ENCODE results near the gene KCNS3.

The KCNS3 gene

DNA sequence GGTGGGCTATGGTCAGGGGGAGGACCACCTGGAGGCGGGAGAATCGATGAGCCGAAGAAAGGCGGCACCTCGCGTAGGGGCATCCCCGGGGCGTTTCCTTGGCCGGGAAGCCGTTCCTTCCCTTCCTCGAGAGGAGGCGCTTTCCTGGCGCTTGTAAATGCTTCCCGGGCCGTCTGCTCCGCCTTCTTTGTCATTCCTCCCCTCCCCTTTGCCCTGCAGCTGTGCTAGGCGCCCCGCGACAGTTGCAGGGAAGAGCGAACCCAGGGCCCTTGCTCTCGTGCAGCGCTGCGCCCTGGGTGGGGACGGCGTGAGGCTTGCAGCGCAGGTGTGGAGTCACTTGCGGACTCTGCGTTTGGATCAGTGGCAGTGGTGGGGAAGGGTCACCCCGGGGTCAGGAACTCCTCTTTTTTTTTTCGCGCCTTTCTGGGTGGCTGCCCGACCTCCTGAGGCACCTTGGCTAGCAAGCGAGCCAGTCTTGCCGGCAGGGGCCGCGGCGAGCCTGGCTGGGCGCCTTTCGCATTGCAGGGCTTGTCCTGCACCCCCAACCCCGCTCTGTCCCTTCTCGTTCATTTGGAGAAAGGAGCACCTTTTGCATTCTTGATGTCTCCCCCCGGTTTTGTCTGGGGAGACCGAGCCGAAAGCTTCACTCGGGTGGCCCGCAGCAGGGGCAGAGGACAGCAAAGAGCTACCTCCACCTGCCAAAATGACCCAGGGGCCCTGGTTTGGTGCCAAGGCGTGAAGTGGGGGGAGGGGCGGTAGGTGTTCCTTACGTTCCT, 858 bp downstream of the KCNS3 start:
- DNase-seq: no peak

DNA sequence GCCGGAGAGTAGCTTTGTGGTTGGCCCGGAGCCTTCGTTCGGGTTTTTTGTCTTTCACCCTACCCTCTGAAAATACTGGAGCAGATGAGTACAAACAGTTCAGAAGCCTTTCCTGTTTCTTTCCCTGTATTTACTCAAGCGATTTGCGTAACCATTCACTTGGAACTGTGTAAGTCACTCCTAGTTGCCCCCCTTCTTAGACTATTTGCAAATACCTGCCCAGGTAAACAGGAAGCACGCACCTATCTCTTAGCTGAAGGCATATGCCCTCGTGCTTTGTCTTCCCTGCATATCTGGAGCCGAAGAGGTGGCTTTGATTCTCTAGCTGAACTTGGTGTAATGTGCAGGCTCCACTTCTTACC, 1.4 kb downstream of the KCNS3 start:
- no peak for DNase-seq

DNA sequence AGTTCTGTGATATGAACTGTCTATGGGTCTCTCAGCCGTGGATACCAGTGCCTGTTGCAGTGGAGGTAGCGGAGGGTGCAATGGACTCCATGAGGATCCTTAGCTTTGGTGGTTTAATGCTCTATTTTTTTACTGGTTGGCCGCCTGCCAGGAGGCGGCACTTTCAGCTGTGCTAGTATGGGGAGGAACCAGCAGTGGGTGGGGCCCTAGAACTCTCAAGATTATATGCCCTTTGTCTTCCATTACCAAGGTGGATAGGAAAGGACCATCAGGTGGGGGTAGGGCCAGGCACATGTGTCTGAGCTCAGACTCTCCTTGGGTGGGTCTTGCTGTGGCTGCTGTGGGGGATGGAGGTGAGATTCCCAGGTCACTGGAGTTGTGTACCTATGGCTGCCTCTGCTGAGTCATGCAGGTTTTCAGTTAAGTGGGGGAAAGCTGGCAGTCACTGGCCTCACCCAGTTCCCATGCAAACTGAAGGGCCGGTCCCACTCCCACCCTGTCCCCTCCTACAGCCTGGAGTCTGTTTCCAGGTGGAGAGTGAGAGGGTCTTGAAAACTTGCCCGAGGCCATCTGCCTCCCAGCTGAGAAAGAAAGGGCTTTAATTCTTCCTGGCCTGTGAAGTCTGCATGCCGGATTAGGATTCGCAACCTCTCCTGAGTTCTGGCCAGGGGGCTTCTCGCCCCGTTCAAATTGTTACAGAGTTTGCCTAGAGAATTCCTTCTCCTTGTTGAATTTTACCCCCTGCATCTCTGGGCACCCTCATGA, 14.5 kb downstream of the KCNS3 start:
- no peak for DNase-seq

- no peak for DNase-seq
Observed at GRCh38 chr2:17894005-17894404, 15.5 kb downstream of the KCNS3 start.

GRCh38 chr2:17894556-17894955, 16.1 kb downstream of the KCNS3 start:
- no peak for DNase-seq

DNA sequence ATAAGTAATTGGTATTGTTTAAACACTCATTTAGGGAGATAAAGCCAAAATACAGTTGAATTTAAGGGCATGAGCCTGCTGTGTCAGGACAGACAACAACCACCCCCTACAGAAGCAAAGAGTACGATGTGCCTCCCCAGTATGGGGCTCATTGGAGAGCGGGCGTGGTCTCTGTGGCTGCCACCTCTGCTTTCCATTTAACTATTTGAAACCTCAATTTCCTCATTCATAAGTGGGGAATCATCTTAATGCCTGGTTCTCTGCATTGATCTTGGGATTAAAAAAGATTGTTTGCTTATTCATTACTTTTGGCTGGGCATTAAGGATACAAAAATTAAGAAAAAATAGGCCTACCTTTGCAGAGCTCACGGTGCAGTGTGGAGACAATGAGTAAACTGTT, 21.4 kb downstream of the KCNS3 start:
- no peak for DNase-seq

GRCh38 chr2:17901246-17901645, 22.8 kb downstream of the KCNS3 start:
- DNase-seq: no peak

DNA sequence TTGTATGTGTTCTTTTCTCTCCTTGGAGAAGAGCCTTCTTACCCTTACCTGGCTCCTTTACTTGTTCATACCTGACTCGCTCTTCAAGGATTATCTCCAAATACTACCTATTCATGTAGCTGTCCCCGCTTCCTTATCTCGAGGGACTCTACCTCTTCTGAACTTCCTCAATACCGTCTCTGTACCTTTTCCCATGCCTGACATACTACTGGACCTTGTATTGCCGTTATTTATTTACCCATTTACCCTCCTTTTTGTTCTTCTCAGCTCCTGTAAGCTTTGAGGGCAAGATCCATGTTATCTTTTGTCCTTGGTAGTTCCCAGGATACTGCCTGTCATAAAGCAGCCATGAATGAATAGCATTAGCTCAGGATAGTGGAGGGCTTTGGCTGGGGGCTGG, 32.5 kb downstream of the KCNS3 start:
- DNase-seq: no peak

DNA sequence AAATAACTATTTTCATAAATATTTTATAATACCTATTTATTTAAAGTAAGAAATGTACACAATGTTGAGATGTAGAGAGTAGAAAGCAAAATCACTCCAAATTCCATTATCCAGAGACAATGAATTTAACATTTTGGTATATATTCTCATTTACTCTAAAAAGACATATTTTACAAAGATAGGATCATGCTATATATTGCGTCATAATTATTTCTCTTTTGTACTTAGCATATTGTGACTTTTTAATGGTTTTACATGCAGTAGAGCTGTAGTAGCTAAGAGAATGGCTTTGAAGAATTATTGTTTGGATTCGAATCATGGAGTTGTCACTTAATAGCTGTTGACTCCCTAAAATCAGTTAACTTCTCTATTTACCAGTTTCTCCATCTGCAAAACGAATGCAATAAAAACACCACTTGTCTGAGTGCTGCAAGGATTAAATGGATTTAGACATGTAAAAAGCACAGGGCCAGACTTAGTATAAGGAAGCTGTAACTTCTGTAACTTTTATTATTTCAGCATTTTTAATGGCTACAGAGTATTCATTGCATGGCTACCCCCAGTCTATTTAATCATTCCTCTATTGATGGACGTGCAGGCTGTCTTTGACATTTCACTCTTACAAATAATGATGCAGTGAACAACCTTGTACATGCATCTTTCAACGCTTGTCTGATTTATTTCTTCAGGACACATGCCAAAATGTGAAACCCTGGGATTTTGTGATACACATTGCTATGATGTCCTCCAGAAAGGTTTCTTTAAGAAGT, 33.2 kb downstream of the KCNS3 start:
- no peak for DNase-seq

GRCh38 chr2:17912266-17912691, 33.8 kb downstream of the KCNS3 start:
- DNase-seq: no peak

- no peak for DNase-seq
Observed at GRCh38 chr2:17915099-17915498, 36.6 kb downstream of the KCNS3 start.

- DNase-seq: no peak
Observed at GRCh38 chr2:17915811-17916518, 37.5 kb downstream of the KCNS3 start.

DNA sequence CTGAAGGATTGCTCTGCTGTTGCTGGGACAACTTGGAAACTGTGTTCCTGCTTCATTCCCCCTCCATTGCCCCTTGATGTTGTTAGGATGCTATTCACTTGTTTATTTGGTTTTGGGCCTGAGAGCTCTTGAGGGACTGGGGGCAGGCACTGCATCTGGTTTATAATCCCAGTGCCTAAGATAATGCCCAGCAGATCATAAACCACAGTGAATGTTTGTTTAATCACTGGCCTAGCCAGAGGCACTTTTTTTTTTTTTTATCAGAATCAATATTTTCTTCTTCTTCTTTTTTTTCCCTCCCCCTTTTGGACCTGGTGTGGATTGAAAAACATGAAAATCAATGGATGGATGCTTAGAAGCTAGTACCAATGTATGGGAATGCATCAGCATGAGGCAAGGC, 38.1 kb downstream of the KCNS3 start:
- no peak for DNase-seq

- DNase-seq: no peak
Observed at GRCh38 chr2:17918789-17919188, 40.3 kb downstream of the KCNS3 start.

- DNase-seq: no peak
Observed at GRCh38 chr2:17930773-17931172, 52.3 kb downstream of the KCNS3 start.

- DNase-seq: no peak
Observed at GRCh38 chr2:17933256-17933655, 54.8 kb downstream of the KCNS3 start.

GRCh38 chr2:17934721-17935120, 56.3 kb downstream of the KCNS3 start:
- no peak for DNase-seq

GRCh38 chr2:17935242-17935885, 56.9 kb downstream of the KCNS3 start:
- DNase-seq: no peak

GRCh38 chr2:17936599-17936998, 58.1 kb downstream of the KCNS3 start:
- no peak for DNase-seq

DNA sequence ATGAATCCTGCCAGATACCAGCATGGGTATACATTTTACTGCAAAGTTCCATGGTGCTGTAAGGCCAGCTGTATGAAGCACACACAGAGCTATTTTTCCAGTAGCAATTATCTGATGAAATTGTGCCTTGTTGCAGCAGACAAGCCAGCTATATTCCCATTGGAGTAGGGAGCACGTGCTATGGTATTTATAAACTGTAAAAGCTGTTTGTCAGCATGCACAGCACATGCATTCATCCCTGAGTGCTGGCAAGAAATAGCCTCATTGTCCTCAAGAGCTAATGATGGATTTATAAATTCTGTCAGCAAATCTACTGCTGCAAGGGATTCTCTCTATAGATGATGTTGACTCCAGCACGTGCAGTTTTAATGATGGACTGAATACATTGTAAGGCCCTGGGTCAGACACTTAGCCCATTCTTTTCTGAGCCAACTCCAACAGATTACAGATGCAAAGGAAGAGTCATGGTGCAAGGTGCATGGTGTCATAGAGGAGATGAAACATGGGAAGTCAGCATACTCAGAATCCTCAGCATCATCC, 61.7 kb downstream of the KCNS3 start:
- DNase-seq: no peak

DNA sequence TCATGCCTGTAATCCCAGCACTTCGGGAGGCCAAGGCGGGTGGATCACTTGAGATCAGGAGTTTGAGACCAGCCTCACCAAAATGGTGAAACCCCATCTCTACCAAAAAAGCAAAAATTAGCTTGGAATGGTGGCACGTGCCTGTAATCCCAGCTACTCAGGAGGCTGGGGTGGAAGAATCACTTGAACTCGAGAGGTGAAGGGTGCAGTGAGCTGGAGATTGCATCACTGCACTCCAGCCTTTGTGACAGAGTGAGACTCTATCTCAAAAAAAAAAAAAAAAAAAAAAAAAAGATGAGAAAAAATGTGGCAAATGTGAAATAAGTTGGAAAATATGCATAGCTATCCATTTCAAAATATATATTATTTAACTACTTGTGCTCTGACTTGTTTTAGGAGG, 65.0 kb downstream of the KCNS3 start:
- no peak for DNase-seq

- no peak for DNase-seq
Observed at GRCh38 chr2:17947113-17947512, 68.6 kb downstream of the KCNS3 start.

All from activated naive CD4-positive, alpha-beta T cell (primary cell).